MM.1S (cell line): Measurements from ENCODE around the gene RAB7A.
"Not testable (repeated sequence)": the region's sequence is repeated elsewhere in the genome, so short reads cannot be mapped to it uniquely, and the experiment has no call there.

Experiments
- EZH2 ChIP-seq: fragments of 300-600 bp; sonication (generic); optimal IDR thresholded peaks from 2 replicates; pipeline ENCODE3; 2017; ENCODE audit warnings: low read depth, mild to moderate bottlenecking, antibody characterized with exemption, low read length, mixed read lengths
- TF ChIP-seq, protein P1 (sequence below): fragments of 300-600 bp; sonication (generic); IDR thresholded peaks from 2 replicates; pipeline ENCODE4 v1.5.1; 2016; ENCODE audit warnings: antibody characterized with exemption, low read length, mixed read lengths

DNA sequence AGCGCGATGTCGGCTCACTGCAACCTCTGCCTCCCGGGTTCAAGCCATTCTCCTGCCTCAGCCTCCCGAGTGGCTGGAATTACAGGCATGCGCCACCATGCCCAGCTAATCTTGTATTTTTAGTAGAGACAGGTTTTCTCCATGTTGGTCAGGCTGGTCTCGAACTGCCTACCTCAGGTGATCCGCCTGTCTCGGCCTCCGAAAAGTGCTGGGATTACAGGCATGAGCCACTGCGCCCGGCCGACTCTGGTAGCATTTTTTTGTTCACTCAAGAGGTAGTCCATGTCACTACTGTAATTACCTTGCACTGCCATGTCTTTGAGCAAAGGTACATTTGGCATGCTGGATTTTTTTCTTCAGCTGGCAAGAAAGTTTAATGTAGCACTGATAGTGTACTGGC lies 2.5 kb downstream of the RAB7A start:
- TF ChIP-seq, protein P1, sequence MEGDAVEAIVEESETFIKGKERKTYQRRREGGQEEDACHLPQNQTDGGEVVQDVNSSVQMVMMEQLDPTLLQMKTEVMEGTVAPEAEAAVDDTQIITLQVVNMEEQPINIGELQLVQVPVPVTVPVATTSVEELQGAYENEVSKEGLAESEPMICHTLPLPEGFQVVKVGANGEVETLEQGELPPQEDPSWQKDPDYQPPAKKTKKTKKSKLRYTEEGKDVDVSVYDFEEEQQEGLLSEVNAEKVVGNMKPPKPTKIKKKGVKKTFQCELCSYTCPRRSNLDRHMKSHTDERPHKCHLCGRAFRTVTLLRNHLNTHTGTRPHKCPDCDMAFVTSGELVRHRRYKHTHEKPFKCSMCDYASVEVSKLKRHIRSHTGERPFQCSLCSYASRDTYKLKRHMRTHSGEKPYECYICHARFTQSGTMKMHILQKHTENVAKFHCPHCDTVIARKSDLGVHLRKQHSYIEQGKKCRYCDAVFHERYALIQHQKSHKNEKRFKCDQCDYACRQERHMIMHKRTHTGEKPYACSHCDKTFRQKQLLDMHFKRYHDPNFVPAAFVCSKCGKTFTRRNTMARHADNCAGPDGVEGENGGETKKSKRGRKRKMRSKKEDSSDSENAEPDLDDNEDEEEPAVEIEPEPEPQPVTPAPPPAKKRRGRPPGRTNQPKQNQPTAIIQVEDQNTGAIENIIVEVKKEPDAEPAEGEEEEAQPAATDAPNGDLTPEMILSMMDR = not testable (repeated sequence)
- not testable (repeated sequence) for TF ChIP-seq EZH2
